Lung (tissue), 12 donors: ENCODE data around the gene AUTS2. TPM values are rescaled to one million over a fixed set of nuclear protein-coding genes. Genes with fewer than 3 reads are reported as not detected.

Experiments
- ATAC-seq: fragments of 200-7000 bp; cut with Tn5 transposase; one replicate; pipeline ENCODE4 v1.9.1; 2020; ENCODE audit warnings: moderate number of reproducible peaks; ENCODE audit not compliant: insufficient read depth, low FRiP score
- DNase-seq, 3 donors: peaks; one replicate each; pipeline ENCODE4 v3.0.0-alpha.2; 2013 to 2017
- H3K27ac ChIP-seq, 2 donors: one replicate each; pipeline ENCODE4 v1.5.1; 2013; ENCODE audit warnings: mild to moderate bottlenecking in 2 of 2, moderate library complexity in 2 of 2, control low read depth in 1 of 2, inconsistent platforms in 1 of 2, low read depth in 1 of 2, low read length in 1 of 2
- H3K27me3 ChIP-seq, 3 donors: one replicate each; pipeline ENCODE4 v1.5.1; 2013; ENCODE audit warnings: low read length in 2 of 3; ENCODE audit not compliant: control insufficient read depth in 3 of 3, insufficient read depth in 3 of 3
- H3K36me3 ChIP-seq, 4 donors: one replicate each; pipeline ENCODE4 v1.5.1; 2013; ENCODE audit warnings: low read length in 4 of 4, mild to moderate bottlenecking in 1 of 4, moderate library complexity in 1 of 4; ENCODE audit not compliant: control insufficient read depth in 4 of 4, insufficient read depth in 4 of 4
- H3K4me1 ChIP-seq, 5 donors: one replicate each; pipeline ENCODE4 v1.5.1; 2013; ENCODE audit warnings: low read length in 5 of 5, mild to moderate bottlenecking in 2 of 5, moderate library complexity in 1 of 5; ENCODE audit not compliant: control insufficient read depth in 5 of 5, insufficient read depth in 5 of 5
- H3K4me3 ChIP-seq: one replicate; pipeline ENCODE4 v1.5.1; 2013; ENCODE audit warnings: mild to moderate bottlenecking, control low read depth, moderate library complexity
- H3K9ac ChIP-seq, 2 donors: one replicate each; pipeline ENCODE4 v1.5.1; 2013; ENCODE audit warnings: low read length in 2 of 2, control low read depth in 1 of 2; ENCODE audit not compliant: insufficient read depth in 1 of 2
- H3K9me3 ChIP-seq, 4 donors: one replicate each; pipeline ENCODE4 v1.5.1; 2013; ENCODE audit warnings: low read length in 3 of 4, mild to moderate bottlenecking in 1 of 4, moderate library complexity in 1 of 4; ENCODE audit not compliant: control insufficient read depth in 4 of 4, insufficient read depth in 3 of 4
- CTCF ChIP-seq: IDR thresholded peaks from 2 replicates; pipeline ENCODE4 v1.5.1; 2012; ENCODE audit warnings: mild to moderate bottlenecking; ENCODE audit errors: control extremely low read depth, extremely low read depth
- WGBS, 2 donors: extraction: QIAGEN DNeasy Blood & Tissue Kit; methylation state at CpG; one replicate each; pipeline ENCODE4 v1.1.7; 2013; 5-methylcytosine and 5-hydroxymethylcytosine counted together
- polyA plus RNA-seq, 2 donors: library from polyadenylated mRNA; stranded (reverse); fragments of 200-250 nt; gene quantifications; one replicate each; pipeline ENCODE4 v1.2.1, GENCODE V29; 2013
- total RNA-seq, 2 donors: library from RNA; depleted of rRNA in 1 of 2; stranded (reverse); fragments of >200 nt in 1 of 2; gene quantifications; one replicate each; pipeline ENCODE4 v1.2.1, GENCODE V29; 2014 to 2021
- donor health status: control.
- donor health status: control.
- donor health status: Bipolar disorder and iron deficiency.
- donor health status: healthy.
- donor health status: DM: yes; HTN: yes; CAD: no.

Gene AUTS2
- total and polyA plus RNA-seq, 4 donors, result 11.8 to 115 (median 40.6) TPM

- H3K36me3 ChIP-seq, result no peaks in the 10 kb centered on the region
- no peak overlapping the region for H3K9ac ChIP-seq
- no peaks in the 10 kb centered on the region for H3K27me3 ChIP-seq
- H3K4me3 ChIP-seq, result no peak overlapping the region
- TF ChIP-seq CTCF, result no peak
- WGBS, 2 donors, result 71 to 81% methylated on average over 5 of the region's 5 CpGs
- DNase-seq (no peak), ATAC-seq (no peak)
- H3K9me3 ChIP-seq, result peaks cover 0 to 3% (median 0%) of the 10 kb centered on the region in 4 donors
- peaks cover 0 to 6% (median 0%) of the 10 kb centered on the region in 5 donors for H3K4me1 ChIP-seq
- no peak overlapping the region for H3K27ac ChIP-seq
Observed at GRCh38 chr7:70466725-70467364, 868.6 kb downstream of the AUTS2 start.

GRCh38 chr7:70470746-70471145 is 872.5 kb downstream of the AUTS2 start:
- no peak for ATAC-seq
- H3K4me3 ChIP-seq, result no peak overlapping the region
- TF ChIP-seq CTCF, result no peak
- H3K4me1 ChIP-seq, result peaks cover 0 to 12% (median 4%) of the 10 kb centered on the region in 5 donors
- peaks cover 0 to 3% (median 0%) of the 10 kb centered on the region in 4 donors for H3K9me3 ChIP-seq
- no peak overlapping the region for H3K9ac ChIP-seq
- H3K36me3 ChIP-seq, result no peaks in the 10 kb centered on the region
- no peaks in the 10 kb centered on the region for H3K27me3 ChIP-seq
- H3K27ac ChIP-seq, result no peak overlapping the region
- WGBS, 2 donors, result 65 to 67% methylated on average over 10 of the region's 10 CpGs
- no peak for DNase-seq

DNA sequence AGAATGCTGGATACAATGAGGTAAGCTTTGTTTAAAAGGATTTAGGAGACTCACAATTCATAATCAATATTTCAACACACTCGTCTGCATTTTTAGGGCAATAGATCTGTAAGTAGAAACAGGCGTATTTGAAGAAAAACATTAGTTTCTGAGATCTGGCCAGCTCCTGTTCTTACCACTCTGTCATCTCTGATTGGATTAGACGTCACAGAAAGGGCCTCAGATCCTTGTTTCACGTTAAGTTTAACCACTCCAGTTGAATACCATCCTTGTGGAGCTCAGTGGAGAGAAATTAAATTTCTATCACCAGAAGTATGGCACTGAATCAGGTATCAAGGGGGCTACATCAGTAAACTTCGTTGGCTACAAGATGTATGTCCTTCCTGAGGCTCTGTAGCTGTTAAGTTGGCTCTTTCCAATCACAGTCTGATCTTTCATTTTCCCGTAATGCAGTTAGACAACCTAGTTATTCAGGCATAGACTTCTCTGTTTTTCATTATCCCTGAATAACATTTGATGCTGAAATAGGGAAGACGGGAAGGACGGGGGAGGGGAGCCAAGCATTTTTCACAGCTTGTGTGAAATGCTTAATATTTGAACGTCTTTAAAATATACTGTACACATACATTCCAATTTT is 874.4 kb downstream of the AUTS2 start:
- WGBS, 2 donors, result 88 to 92% methylated on average over 9 of the region's 9 CpGs
- no peak for TF ChIP-seq CTCF
- DNase-seq (peak in 1 of 3 donors; percentile 28), ATAC-seq (no peak)
- H3K27ac ChIP-seq, result no peak overlapping the region
- no peak overlapping the region for H3K4me3 ChIP-seq
- no peak overlapping the region for H3K9ac ChIP-seq
- H3K4me1 ChIP-seq, result peaks cover 0 to 28% (median 4%) of the 10 kb centered on the region in 5 donors
- no peaks in the 10 kb centered on the region for H3K27me3 ChIP-seq
- H3K9me3 ChIP-seq, result peaks cover 0 to under 1% (median 0%) of the 10 kb centered on the region in 4 donors
- no peaks in the 10 kb centered on the region for H3K36me3 ChIP-seq
